Pons (tissue), 1 donor: ENCODE measurements around the gene MED13L.
"Not testable (repeated sequence)": the region's sequence is repeated elsewhere in the genome, so short reads cannot be mapped to it uniquely, and the experiment has no call there.

Experiments used
- DNase-seq: peaks from one replicate; pipeline ENCODE4 v3.0.0-alpha.2; 2016; ENCODE audit warnings: low spot score

MED13L gene

GRCh38 chr12:116009805-116010204 is 267.7 kb downstream of the MED13L start:
- DNase-seq = no peak

DNA sequence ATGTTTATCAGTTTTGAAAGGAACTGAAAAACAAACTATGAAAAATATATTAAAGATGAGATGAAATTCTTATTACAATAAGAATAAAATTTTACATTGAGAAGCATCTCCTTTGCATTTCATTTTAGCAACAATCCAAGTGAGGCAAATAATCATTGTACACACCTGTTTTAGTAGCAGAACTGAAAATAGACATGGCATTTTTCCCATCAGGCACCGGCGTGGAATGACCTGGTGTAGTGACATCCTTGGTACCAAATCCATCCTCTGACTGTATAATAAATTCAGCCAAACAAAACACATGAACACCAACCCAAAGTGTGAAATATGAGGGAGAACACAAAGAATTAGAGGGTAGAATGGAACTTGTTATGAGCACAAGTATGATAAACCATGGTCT is 271.4 kb downstream of the MED13L start:
- DNase-seq = no peak

GRCh38 chr12:116002890-116003536 is 274.5 kb downstream of the MED13L start:
- no peak for DNase-seq

DNA sequence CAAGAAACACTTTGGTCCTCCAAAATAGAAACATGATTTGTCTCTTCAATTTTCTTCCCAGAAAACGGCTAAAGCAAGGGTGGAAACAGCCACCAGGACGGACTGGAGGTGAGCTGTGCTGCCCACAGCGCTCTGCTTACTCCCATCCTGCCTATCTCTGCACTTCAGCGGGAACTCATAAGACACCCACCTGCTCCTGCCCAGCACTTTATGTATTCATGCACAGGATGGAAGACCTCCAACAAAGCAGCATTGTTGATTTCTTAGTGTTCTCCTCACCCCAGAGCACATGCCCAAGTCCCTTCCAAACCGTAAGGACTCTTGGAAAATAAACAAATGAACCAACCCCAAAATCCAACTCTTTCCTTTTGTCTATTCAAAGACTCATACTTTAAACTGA is 277.2 kb downstream of the MED13L start:
- DNase-seq = no peak

GRCh38 chr12:115999582-115999981 is 277.9 kb downstream of the MED13L start:
- DNase-seq = no peak

GRCh38 chr12:115998794-115999478 is 278.6 kb downstream of the MED13L start:
- DNase-seq = no peak

- DNase-seq = peak; percentile 26
Measured at GRCh38 chr12:115998119-115998633, 279.3 kb downstream of the MED13L start.

DNA sequence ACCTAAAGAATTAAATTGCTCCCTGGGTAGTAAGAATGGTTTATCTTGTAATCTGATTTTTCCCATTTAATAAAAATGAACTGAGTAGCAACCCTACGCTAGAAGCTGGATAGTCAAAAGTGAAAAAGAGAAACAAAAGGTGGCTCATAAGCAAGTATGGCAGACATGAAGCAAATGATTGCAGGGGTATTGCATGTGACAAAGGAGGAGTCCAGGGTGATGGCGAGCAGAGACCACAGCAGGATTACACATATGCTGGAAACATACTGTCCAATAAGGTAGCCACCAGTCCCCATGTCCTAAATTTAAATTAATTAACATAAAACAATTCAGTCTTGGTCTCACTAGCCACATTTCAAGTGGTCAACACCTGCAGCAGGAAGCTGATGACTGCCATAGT is 283.8 kb downstream of the MED13L start:
- no peak for DNase-seq

- DNase-seq = no peak
Measured at GRCh38 chr12:115990241-115990640, 287.3 kb downstream of the MED13L start.

DNA sequence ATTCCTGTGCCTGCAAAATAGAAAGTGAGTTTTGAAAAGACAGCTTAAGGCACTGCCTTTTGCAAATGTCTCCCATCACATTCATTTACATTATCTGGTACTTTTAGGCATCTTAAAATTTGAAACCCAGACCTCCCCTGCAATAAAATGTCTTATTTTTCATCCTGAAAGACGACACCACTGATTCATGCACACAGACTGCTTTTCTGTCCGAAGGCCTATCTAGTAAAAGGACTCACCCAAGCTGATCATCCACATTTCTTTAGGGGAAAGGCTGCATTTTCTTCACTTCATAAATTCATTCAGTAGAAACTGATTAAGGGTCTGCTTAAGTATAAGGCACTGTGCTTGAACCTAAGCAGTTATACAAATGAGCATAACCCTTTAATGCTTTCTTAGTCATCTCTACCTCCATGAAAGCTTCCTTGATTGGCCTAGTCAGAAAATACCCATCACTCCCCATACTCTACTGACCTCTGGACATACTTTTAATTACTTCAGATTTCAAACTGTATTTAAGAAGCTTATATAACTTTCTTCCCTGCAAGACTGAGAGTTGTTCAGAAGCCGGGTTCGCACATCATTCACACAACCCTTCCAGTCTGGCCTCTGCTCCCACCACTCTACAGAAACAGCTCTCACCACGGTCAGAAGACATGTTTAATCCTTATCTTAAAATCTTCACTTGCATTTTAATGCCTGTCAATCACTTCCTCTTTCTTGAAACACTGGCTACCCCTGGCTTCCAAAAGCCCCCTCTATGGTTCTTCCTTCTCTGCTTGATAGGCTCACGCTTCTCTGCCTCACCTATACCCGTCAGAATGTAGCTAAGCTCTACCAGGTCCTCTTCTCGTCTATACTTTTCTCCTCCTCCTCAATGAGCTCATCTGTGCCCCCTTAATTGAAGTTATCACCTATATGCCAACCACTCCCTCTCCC is 288.6 kb downstream of the MED13L start:
- DNase-seq = no peak

GRCh38 chr12:115988212-115988611 is 289.3 kb downstream of the MED13L start:
- DNase-seq = no peak

GRCh38 chr12:115984616-115985015 is 292.9 kb downstream of the MED13L start:
- no peak for DNase-seq

GRCh38 chr12:115983226-115983798 is 294.2 kb downstream of the MED13L start:
- DNase-seq = no peak

DNA sequence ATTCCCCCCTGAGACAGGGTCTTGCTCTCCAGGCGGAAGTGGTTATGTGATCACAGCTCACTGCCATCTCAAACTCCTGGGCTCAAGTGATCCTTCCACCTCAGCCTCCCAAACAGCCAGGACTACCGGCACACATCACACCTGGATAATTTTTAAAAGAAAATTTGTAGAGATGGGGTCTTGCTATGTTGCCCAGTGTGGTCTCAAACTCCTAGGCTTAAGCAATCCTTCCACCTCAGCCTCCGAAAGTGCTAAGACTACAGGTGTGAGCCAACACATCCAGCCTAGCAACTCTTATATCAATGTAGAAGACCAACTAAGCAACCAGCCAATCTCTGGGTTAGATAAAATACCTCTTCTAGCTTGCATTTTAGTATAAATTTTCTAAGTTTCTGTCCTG is 297.2 kb downstream of the MED13L start:
- no peak for DNase-seq

DNA sequence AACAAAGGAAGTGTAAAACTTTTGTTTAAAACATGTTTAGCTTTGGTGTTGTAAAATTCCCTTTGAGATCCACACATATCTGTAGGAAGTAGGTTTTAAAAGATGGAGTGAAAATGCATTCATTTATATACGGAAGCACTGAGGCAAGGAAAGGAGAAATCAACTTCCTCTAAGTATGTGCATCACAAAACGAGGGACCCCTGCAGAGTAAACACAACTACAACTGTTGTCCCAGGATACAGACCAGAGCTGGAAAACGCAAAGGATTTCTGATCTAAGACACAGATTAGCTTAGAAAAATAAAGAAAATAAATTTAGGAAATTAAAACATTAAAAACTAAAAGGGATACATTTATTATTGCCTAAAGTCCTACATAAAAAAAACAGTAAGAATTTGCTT is 297.6 kb downstream of the MED13L start:
- DNase-seq = no peak

DNA sequence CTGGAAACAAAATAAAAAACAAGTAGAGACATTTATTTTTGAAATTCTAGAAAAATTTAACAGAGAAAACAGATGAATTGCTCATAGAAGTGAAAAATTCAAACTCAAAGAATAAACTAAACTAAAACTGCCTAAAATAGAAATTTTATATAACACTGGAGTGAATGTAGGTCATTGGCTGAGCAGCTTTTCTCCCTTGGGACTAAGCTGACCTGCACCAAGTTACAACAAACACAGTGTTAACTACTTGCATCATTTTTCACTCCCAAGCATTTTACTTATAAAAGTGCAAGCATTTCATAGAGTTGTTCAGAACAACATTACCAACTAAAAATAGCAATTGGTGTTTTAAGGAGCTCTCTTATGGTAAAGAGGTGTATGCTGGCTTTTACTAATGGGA is 298.1 kb downstream of the MED13L start:
- no peak for DNase-seq

- not testable (repeated sequence) for DNase-seq
Measured at GRCh38 chr12:115976829-115977228, 300.7 kb downstream of the MED13L start.

GRCh38 chr12:115975411-115975810 is 302.1 kb downstream of the MED13L start:
- DNase-seq = no peak

DNA sequence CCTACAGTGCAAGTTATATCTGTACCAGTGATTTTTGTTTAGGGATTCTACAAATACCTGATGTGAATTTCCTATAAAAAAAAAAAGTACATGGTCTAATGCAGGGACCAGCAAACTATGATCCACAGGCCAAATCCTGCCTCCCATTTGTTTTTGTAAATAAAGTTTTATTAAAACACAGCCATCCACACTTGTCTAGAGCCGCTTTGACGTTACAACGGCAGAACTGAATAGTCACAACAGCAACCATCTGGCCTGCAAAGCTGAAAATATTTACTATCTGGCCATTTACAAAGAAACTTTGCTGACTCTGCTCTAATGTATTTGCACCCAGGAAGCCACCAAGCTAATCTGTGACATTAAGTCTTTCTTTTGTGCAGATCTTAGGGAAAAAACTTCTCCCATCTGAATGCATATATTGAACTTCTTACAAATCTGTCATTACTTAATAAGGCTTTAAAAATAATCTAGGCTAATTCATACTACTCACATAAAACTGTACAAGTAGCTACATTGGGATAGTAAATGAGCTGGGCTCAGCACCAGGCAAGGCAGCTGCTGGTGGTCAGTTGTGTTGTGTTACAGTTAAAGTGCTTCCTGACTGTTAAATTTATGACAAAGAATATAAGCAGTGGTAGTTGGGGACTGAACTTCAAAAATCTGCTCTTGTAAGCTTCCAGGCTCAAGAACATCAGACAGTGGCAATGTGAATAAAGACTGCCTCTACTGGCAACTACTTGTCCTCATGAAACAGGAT is 303.3 kb downstream of the MED13L start:
- DNase-seq = no peak

DNA sequence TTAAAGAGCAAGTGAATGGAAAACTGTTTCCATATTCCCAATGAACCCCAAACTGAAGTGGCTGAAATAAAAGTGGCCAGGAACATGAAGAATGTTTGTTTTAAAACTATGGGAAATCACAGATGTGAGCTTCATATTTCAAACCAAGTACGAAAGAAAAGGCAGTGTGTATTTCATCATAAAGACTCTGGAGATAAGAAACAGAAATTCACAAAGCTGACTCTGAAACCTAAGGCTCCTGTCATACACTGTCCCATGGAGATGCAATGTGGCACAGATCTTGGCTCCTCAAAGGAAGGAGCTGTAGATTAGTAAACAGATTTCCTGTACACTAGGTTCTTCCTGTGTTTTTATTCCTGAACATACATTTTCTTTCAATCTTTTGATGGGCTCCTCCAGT is 304.4 kb downstream of the MED13L start:
- no peak for DNase-seq

GRCh38 chr12:115972241-115972640 is 305.3 kb downstream of the MED13L start:
- no peak for DNase-seq
